GM08714 (cell line): ENCODE results near the gene SORCS2.

Experiments
- H3K4me3 ChIP-seq: fragments of 200-500 bp; sonication (Bioruptor generic); 2 replicates; pipeline ENCODE4 v1.5.1; 2014; ENCODE audit warnings: mild to moderate bottlenecking, low read length, inconsistent platforms
- ZNF274 ChIP-seq: IDR thresholded peaks from 2 replicates; pipeline ENCODE4 v1.6.1; 2012; ENCODE audit warnings: mild to moderate bottlenecking, low read depth, low read length

Gene SORCS2

GRCh38 chr4:7547368-7548040 lies 355.2 kb downstream of the SORCS2 start:
- H3K4me3 ChIP-seq = no peak overlapping the region
- no peak for TF ChIP-seq ZNF274

GRCh38 chr4:7549866-7550265 lies 357.5 kb downstream of the SORCS2 start:
- H3K4me3 ChIP-seq = no peak overlapping the region
- TF ChIP-seq ZNF274 = no peak

- no peak overlapping the region for H3K4me3 ChIP-seq
- TF ChIP-seq ZNF274 = no peak
These were observed 360.1 kb downstream of the SORCS2 start for GRCh38 chr4:7552466-7552865.

- no peak overlapping the region for H3K4me3 ChIP-seq
These were observed 360.9 kb downstream of the SORCS2 start for GRCh38 chr4:7553280-7553679.

GRCh38 chr4:7554905-7555304 lies 362.6 kb downstream of the SORCS2 start:
- no peak for TF ChIP-seq ZNF274
- H3K4me3 ChIP-seq = no peak overlapping the region

More at GRCh38 chr4:7553280-7553679, 360.9 kb downstream of the SORCS2 start:
- no peak for TF ChIP-seq ZNF274

GRCh38 chr4:7556558-7556957 lies 364.2 kb downstream of the SORCS2 start:
- no peak overlapping the region for H3K4me3 ChIP-seq
- TF ChIP-seq ZNF274 = no peak

- TF ChIP-seq ZNF274 = no peak
- H3K4me3 ChIP-seq = no peak overlapping the region
These were observed 365.1 kb downstream of the SORCS2 start for GRCh38 chr4:7557456-7557855.

GRCh38 chr4:7558436-7558835 lies 366.1 kb downstream of the SORCS2 start:
- H3K4me3 ChIP-seq = no peak overlapping the region
- TF ChIP-seq ZNF274 = no peak

GRCh38 chr4:7559316-7559715 lies 367.0 kb downstream of the SORCS2 start:
- no peak for TF ChIP-seq ZNF274
- no peak overlapping the region for H3K4me3 ChIP-seq

- H3K4me3 ChIP-seq = no peak overlapping the region
These were observed 367.5 kb downstream of the SORCS2 start for GRCh38 chr4:7559741-7560395.

GRCh38 chr4:7561557-7561956 lies 369.2 kb downstream of the SORCS2 start:
- TF ChIP-seq ZNF274 = no peak
- H3K4me3 ChIP-seq = no peak overlapping the region

More at GRCh38 chr4:7559741-7560395, 367.5 kb downstream of the SORCS2 start:
- no peak for TF ChIP-seq ZNF274

GRCh38 chr4:7564242-7564641 lies 371.9 kb downstream of the SORCS2 start:
- no peak for TF ChIP-seq ZNF274
- H3K4me3 ChIP-seq = no peak overlapping the region

- no peak overlapping the region for H3K4me3 ChIP-seq
- TF ChIP-seq ZNF274 = no peak
These were observed 373.1 kb downstream of the SORCS2 start for GRCh38 chr4:7565483-7565882.

GRCh38 chr4:7569810-7570783 lies 377.8 kb downstream of the SORCS2 start:
- no peak overlapping the region for H3K4me3 ChIP-seq
- TF ChIP-seq ZNF274 = no peak
